ENCODE measurements around the gene ATXN7L3. TPM values are rescaled to one million over a fixed set of nuclear protein-coding genes. Genes with fewer than 3 reads are reported as not detected.
"Not testable (repeated sequence)": the region's sequence is repeated elsewhere in the genome, so short reads cannot be mapped to it uniquely, and the experiment has no call there.

ATXN7L3 gene
- total RNA-seq, 1 experiment from 2014 or later: 86.7 TPM

DNA sequence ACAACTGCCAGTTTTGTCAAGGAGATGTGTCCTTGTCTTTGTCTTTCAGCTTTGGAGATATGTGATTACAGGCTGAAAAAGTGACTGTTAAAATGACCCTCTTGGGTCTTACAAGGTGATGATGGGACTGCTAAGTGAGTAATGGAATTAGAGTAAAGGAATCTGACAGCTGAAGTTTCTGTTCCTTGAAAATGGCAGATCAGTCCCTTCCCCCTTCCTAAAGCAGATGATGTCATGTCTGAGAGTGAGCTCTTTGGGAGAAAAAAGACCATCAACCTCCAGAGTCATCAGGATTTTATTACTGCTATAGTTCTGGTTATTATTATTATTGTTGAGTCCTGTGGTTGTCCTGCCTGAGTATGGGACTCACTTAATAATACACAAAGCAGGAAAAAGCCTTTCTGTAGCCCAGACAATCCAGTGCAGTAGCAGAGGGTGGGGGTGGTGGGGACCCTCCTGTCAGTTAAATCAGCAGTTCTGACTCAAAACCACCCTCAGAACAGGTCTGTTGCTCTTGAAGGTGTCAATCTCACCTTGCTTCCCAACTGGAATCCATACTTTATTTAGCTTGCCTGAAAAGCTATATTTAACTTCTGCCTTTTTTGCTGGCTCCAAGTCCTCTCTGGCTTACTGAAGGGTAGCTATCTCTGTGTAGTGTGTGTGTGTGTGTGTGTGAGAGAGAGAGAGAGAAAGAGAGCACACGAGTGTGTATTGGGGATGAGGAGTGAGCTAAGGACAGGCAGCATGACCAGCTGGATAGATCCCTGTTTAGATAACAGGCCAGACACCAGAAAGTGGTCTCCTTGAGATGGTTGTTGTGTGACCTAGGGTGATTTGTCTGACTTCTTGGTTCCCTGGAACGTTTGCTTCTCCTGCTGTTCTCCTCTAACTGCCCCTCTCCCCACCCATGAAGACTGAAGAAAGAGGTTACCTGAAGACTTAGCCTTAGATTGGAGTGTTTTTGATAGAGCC lies 53.0 kb downstream of the ATXN7L3 start (continued):
- TF ChIP-seq, protein P1, sequence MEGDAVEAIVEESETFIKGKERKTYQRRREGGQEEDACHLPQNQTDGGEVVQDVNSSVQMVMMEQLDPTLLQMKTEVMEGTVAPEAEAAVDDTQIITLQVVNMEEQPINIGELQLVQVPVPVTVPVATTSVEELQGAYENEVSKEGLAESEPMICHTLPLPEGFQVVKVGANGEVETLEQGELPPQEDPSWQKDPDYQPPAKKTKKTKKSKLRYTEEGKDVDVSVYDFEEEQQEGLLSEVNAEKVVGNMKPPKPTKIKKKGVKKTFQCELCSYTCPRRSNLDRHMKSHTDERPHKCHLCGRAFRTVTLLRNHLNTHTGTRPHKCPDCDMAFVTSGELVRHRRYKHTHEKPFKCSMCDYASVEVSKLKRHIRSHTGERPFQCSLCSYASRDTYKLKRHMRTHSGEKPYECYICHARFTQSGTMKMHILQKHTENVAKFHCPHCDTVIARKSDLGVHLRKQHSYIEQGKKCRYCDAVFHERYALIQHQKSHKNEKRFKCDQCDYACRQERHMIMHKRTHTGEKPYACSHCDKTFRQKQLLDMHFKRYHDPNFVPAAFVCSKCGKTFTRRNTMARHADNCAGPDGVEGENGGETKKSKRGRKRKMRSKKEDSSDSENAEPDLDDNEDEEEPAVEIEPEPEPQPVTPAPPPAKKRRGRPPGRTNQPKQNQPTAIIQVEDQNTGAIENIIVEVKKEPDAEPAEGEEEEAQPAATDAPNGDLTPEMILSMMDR (IDR thresholded peaks at IDR 0.05 in 2 of 3, conservative IDR thresholded peaks at IDR 0.05 in 1 of 3; ENCODE audit: borderline replicate concordance in 1 of 3, insufficient read depth in 1 of 3, low read depth in 2 of 3, low read length in 2 of 3): no peak
- no peak for TF ChIP-seq CEBPB (IDR thresholded peaks at IDR 0.05; ENCODE audit: low read depth)

DNA sequence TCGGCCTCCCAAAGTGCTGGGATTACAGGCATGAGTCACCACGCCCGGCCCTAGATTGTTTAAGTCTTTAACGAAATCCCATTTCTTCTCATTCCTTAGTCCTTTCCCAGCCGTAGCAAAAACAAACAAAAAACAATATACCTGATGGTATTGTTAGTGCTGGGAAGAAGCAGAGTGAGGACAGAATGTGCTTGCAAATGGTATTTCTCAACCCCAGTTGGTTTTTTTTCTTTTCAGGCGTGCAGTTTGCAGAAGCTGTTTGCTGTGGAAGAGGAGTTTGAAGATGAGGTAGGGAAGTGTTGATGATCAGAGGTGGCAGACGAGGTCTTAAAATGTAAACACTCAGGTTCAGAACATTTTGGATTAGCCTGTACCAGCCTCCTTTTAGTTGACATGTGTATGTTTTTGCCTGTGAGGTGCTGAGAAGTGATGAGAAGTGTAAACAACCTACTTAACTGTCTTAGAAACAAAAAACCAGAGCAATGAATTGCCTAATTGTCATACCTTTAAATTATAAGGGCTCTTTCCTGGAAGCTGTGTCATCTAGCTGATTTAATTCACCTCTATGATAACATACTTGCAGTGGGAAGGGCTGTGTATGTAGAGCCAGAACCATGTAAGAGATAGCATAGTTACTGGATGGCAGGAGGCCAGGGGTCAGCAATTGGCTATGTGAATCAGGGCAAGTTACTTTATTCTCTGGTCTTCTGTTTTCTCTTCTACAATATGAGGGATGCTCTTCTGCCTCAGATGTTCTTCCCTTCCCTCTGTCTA lies 54.5 kb downstream of the ATXN7L3 start:
- intact Hi-C loops (cut with micrococcal nuclease): no loop called here
- H3K36me3 ChIP-seq (ENCODE audit: control insufficient read depth in 1 of 2, insufficient read depth in 2 of 2, low read length in 2 of 2): peaks cover 7 to 30% of the 10 kb centered on the region in 2 experiments
- no peaks in the 10 kb centered on the region for H3K9me2 ChIP-seq (ENCODE audit: insufficient read depth)
- peaks cover 13 to 34% of the 10 kb centered on the region in 2 experiments for H3K4me1 ChIP-seq (ENCODE audit: control insufficient read depth in 1 of 2, insufficient read depth in 2 of 2, low read length in 2 of 2)
- peaks cover 35% of the 10 kb centered on the region for H3K79me2 ChIP-seq (ENCODE audit: insufficient read depth, low read length)
- TF ChIP-seq EZH2phosphoT487 (IDR thresholded peaks at IDR 0.05; ENCODE audit: borderline replicate concordance): no peak
- TF ChIP-seq, protein P2, sequence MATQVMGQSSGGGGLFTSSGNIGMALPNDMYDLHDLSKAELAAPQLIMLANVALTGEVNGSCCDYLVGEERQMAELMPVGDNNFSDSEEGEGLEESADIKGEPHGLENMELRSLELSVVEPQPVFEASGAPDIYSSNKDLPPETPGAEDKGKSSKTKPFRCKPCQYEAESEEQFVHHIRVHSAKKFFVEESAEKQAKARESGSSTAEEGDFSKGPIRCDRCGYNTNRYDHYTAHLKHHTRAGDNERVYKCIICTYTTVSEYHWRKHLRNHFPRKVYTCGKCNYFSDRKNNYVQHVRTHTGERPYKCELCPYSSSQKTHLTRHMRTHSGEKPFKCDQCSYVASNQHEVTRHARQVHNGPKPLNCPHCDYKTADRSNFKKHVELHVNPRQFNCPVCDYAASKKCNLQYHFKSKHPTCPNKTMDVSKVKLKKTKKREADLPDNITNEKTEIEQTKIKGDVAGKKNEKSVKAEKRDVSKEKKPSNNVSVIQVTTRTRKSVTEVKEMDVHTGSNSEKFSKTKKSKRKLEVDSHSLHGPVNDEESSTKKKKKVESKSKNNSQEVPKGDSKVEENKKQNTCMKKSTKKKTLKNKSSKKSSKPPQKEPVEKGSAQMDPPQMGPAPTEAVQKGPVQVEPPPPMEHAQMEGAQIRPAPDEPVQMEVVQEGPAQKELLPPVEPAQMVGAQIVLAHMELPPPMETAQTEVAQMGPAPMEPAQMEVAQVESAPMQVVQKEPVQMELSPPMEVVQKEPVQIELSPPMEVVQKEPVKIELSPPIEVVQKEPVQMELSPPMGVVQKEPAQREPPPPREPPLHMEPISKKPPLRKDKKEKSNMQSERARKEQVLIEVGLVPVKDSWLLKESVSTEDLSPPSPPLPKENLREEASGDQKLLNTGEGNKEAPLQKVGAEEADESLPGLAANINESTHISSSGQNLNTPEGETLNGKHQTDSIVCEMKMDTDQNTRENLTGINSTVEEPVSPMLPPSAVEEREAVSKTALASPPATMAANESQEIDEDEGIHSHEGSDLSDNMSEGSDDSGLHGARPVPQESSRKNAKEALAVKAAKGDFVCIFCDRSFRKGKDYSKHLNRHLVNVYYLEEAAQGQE (IDR thresholded peaks at IDR 0.05; ENCODE audit: low read depth): no peak
- no peak for TF ChIP-seq ZNF274 (IDR thresholded peaks at IDR 0.05; ENCODE audit: low read depth, low read length)
- no peak for TF ChIP-seq ELF1 (IDR thresholded peaks at IDR 0.05; ENCODE audit: borderline replicate concordance, low read depth)
- TF ChIP-seq CEBPB (IDR thresholded peaks at IDR 0.05; ENCODE audit: low read depth): no peak
- no peak for TF ChIP-seq TCF7L2 (IDR thresholded peaks at IDR 0.05; ENCODE audit: borderline replicate concordance, extremely low read depth, insufficient read depth, insufficient read length)
- TF ChIP-seq FOSL1 (IDR thresholded peaks at IDR 0.05; ENCODE audit: low read depth): no peak
- no peaks in the 10 kb centered on the region for H4K20me1 ChIP-seq (ENCODE audit: insufficient read depth)
- no peaks in the 10 kb centered on the region for H3K9me3 ChIP-seq (ENCODE audit: control insufficient read depth in 1 of 2, insufficient read depth in 1 of 2, low read depth in 1 of 2, low read length in 2 of 2)
- ATAC-seq: no peak
- no peak overlapping the region for H3K9ac ChIP-seq (ENCODE audit: low read length)
- no peak overlapping the region for H3K4me3 ChIP-seq (replicated peaks in 1 of 2; ENCODE audit: low read depth in 1 of 2, low read length in 2 of 2)
- H3K4me2 ChIP-seq (ENCODE audit: low read length): peak overlapping the region; percentile 45; the same call in 1 of the 2 replicates
- CTCF ChIA-PET: no interaction called here
- RAD21 ChIA-PET (ENCODE audit: low non-redundant PET in 1 of 2, low total read pairs in 2 of 2, uncharacterized antibody in 2 of 2, unreplicated experiment in 2 of 2): no interaction called here
- no peak for DNase-seq (ENCODE audit: low read depth, low spot score)
- POLR2A ChIA-PET: no interaction called here
- no peak overlapping the region for H2AFZ ChIP-seq (ENCODE audit: low read depth, low read length, poor library complexity, severe bottlenecking)
- H3K27ac ChIP-seq (ENCODE audit: low read depth, low read length): no peak overlapping the region
- no TSS peak for BruUV-seq (replicated peaks)
- no peaks in the 10 kb centered on the region for H3K27me3 ChIP-seq (ENCODE audit: insufficient read depth, low read length)

DNA sequence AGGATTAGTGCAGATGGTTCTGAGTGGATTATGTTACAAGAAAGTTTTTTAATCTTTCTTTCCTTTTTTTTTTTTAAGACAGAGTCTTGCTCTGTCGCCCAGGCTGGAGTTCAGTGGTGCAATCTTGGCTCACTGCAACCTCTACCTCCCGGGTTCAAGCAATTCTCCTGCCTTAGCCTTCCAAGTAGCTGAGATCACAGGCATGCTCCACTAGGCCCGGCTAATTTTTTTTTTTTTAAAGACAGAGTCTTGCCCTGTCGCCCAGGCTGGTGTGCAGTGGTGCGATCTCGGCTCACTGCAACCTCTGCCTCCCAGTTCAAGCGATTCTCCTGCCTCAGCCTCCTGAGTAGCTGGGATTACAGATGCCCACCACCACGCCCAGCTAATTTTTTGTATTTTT lies 55.8 kb downstream of the ATXN7L3 start:
- CTCF ChIA-PET; H3K9me2 ChIP-seq (ENCODE audit: insufficient read depth); H3K27ac ChIP-seq (ENCODE audit: low read depth, low read length); ATAC-seq; H3K9ac ChIP-seq (ENCODE audit: low read length); DNase-seq (ENCODE audit: low read depth, low spot score); H2AFZ ChIP-seq (ENCODE audit: low read depth, low read length, poor library complexity, severe bottlenecking); H3K27me3 ChIP-seq (ENCODE audit: insufficient read depth, low read length); intact Hi-C loops (cut with micrococcal nuclease); H3K9me3 ChIP-seq (ENCODE audit: control insufficient read depth in 1 of 2, insufficient read depth in 1 of 2, low read depth in 1 of 2, low read length in 2 of 2); RAD21 ChIA-PET (ENCODE audit: low non-redundant PET in 1 of 2, low total read pairs in 2 of 2, uncharacterized antibody in 2 of 2, unreplicated experiment in 2 of 2); BruUV-seq (replicated peaks); H4K20me1 ChIP-seq (ENCODE audit: insufficient read depth): not testable (repeated sequence)
- Histone ChIP-seq H3K4me2 (ENCODE audit: low read length) (peak overlapping the region; percentile 95; the same call in 1 of the 2 replicates), H3K4me3 (replicated peaks in 1 of 2; ENCODE audit: low read depth in 1 of 2, low read length in 2 of 2) (0 out of 4 replicates have a peak overlapping the region, but pooled peaks of 1 of the 2 experiments have one; percentile 4), H3K79me2 (ENCODE audit: insufficient read depth, low read length) (peaks cover 26% of the 10 kb centered on the region), H3K36me3 (ENCODE audit: control insufficient read depth in 1 of 2, insufficient read depth in 2 of 2, low read length in 2 of 2) (peaks cover 4 to 23% of the 10 kb centered on the region in 2 experiments; a peak in 3 of 4 replicates), H3K4me1 (ENCODE audit: control insufficient read depth in 1 of 2, insufficient read depth in 2 of 2, low read length in 2 of 2) (peaks cover 16 to 39% of the 10 kb centered on the region in 2 experiments)
- POLR2A ChIA-PET: interaction anchor here (0.7 kb wide), 1 partner anchor 10 kb away, joined by 3 read pairs; no protein-coding TSS in a partner anchor
